Activated naive CD8-positive, alpha-beta T cell treated with anti-CD3 and anti-CD28 coated beads for 36 hours (primary cell): ENCODE results near the gene BCR. TPM values are rescaled to one million over a fixed set of nuclear protein-coding genes. Genes with fewer than 3 reads are reported as not detected.

Experiments
- DNase-seq: peaks from one replicate; pipeline ENCODE4 v3.0.0; 2021
- H3K27ac Mint-ChIP-seq: one replicate; pipeline ENCODE4 v1.8.0; 2022; ENCODE audit warnings: mild to moderate bottlenecking, moderate library complexity, mixed read lengths
- H3K27me3 Mint-ChIP-seq: one replicate; pipeline ENCODE4 v1.8.0; 2022; ENCODE audit warnings: mild to moderate bottlenecking, mixed read lengths
- H3K36me3 Mint-ChIP-seq: one replicate; pipeline ENCODE4 v1.8.0; 2021; ENCODE audit warnings: mild to moderate bottlenecking, mixed read lengths
- H3K4me1 Mint-ChIP-seq: one replicate; pipeline ENCODE4 v1.8.0; 2021; ENCODE audit warnings: mixed read lengths
- H3K4me3 Mint-ChIP-seq: one replicate; pipeline ENCODE4 v1.8.0; 2022; ENCODE audit warnings: mild to moderate bottlenecking, moderate library complexity, mixed read lengths
- H3K9me3 Mint-ChIP-seq: one replicate; pipeline ENCODE4 v1.8.0; 2022; ENCODE audit warnings: mixed read lengths
- total RNA-seq, 2 experiments: library from RNA; stranded (reverse); gene quantifications; one replicate each; pipeline ENCODE4 v1.2.3, GENCODE V29; 2021

The BCR gene
- total RNA-seq, 2 experiments from 2014 or later: 28.3 to 32.0 TPM

DNA sequence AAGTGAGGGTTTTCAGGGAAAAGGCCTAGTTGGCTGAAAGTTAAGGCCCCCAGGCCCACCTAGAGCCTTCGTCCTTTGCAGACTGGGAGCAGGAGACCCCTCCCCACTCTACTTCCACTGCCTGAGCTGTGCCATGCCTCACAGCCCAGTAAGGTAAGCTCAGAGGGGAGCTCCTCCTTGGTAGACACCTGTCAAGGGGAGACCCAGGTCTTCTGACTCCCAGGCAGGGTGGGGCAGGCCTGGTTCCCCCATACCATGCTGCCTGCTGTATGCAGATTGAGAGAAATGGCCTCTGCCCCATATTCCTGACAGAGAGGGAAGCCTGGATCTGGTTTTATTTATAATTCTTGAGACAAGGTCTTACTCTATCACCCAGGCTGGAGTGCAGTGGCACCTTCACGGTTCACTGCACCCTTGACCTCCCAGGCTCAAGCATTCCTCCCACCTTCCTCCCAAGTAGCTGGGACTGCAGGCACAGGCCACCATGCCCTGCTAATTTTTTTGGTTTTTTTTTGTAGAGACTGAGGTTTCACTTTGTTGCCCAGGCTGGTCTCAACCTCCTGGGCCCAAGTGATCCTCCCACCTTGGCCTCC, 34.3 kb upstream of the BCR start:
- Mint-ChIP-seq H3K27ac (no peak overlapping the region), H3K9me3 (no peaks in the 10 kb centered on the region), H3K4me3 (no peak overlapping the region), H3K4me1 (peaks cover 29% of the 10 kb centered on the region), H3K27me3 (no peaks in the 10 kb centered on the region), H3K36me3 (no peaks in the 10 kb centered on the region)
- no peak for DNase-seq

- no peaks in the 10 kb centered on the region for H3K27me3 Mint-ChIP-seq
- H3K27ac Mint-ChIP-seq: no peak overlapping the region
- no peaks in the 10 kb centered on the region for H3K9me3 Mint-ChIP-seq
- no peak for DNase-seq
- no peak overlapping the region for H3K4me3 Mint-ChIP-seq
- no peaks in the 10 kb centered on the region for H3K36me3 Mint-ChIP-seq
- peaks cover 24% of the 10 kb centered on the region for H3K4me1 Mint-ChIP-seq
Measured at GRCh38 chr22:23146478-23147205, 33.7 kb upstream of the BCR start.

- Mint-ChIP-seq H3K4me3 (no peak overlapping the region), H3K27ac (no peak overlapping the region), H3K36me3 (no peaks in the 10 kb centered on the region), H3K9me3 (no peaks in the 10 kb centered on the region), H3K4me1 (peaks cover 17% of the 10 kb centered on the region), H3K27me3 (no peaks in the 10 kb centered on the region)
- DNase-seq: no peak
Measured at GRCh38 chr22:23147617-23148387, 32.5 kb upstream of the BCR start.

GRCh38 chr22:23149743-23150238, 30.5 kb upstream of the BCR start:
- Mint-ChIP-seq H3K4me3 (no peak overlapping the region), H3K36me3 (no peaks in the 10 kb centered on the region), H3K27ac (no peak overlapping the region), H3K4me1 (peaks cover 20% of the 10 kb centered on the region), H3K27me3 (no peaks in the 10 kb centered on the region), H3K9me3 (no peaks in the 10 kb centered on the region)
- no peak for DNase-seq

GRCh38 chr22:23150762-23151161, 29.5 kb upstream of the BCR start:
- no peaks in the 10 kb centered on the region for H3K9me3 Mint-ChIP-seq
- H3K27ac Mint-ChIP-seq: no peak overlapping the region
- no peak overlapping the region for H3K4me3 Mint-ChIP-seq
- no peaks in the 10 kb centered on the region for H3K36me3 Mint-ChIP-seq
- H3K4me1 Mint-ChIP-seq: peaks cover 11% of the 10 kb centered on the region
- no peaks in the 10 kb centered on the region for H3K27me3 Mint-ChIP-seq
- no peak for DNase-seq

- H3K36me3 Mint-ChIP-seq: no peaks in the 10 kb centered on the region
- H3K4me3 Mint-ChIP-seq: no peak overlapping the region
- no peak for DNase-seq
- no peaks in the 10 kb centered on the region for H3K9me3 Mint-ChIP-seq
- H3K27me3 Mint-ChIP-seq: no peaks in the 10 kb centered on the region
- H3K27ac Mint-ChIP-seq: no peak overlapping the region
- peaks cover 11% of the 10 kb centered on the region for H3K4me1 Mint-ChIP-seq
Measured at GRCh38 chr22:23151827-23152226, 28.5 kb upstream of the BCR start.

- Mint-ChIP-seq H3K27me3 (no peaks in the 10 kb centered on the region), H3K9me3 (no peaks in the 10 kb centered on the region), H3K4me1 (peaks cover 11% of the 10 kb centered on the region), H3K4me3 (no peak overlapping the region), H3K27ac (peak overlapping the region; percentile 52), H3K36me3 (no peaks in the 10 kb centered on the region)
- DNase-seq: no peak
Measured at GRCh38 chr22:23152238-23153114, 27.8 kb upstream of the BCR start.

- Mint-ChIP-seq H3K27me3 (no peaks in the 10 kb centered on the region), H3K9me3 (no peaks in the 10 kb centered on the region), H3K36me3 (no peaks in the 10 kb centered on the region), H3K4me3 (no peak overlapping the region), H3K27ac (no peak overlapping the region), H3K4me1 (peaks cover 11% of the 10 kb centered on the region)
- DNase-seq: no peak
Measured at GRCh38 chr22:23153994-23154393, 26.3 kb upstream of the BCR start.

GRCh38 chr22:23154461-23154860, 25.8 kb upstream of the BCR start:
- Mint-ChIP-seq H3K9me3 (no peaks in the 10 kb centered on the region), H3K4me1 (peaks cover 11% of the 10 kb centered on the region), H3K4me3 (no peak overlapping the region), H3K36me3 (no peaks in the 10 kb centered on the region), H3K27me3 (no peaks in the 10 kb centered on the region), H3K27ac (no peak overlapping the region)
- no peak for DNase-seq

- Mint-ChIP-seq H3K36me3 (no peaks in the 10 kb centered on the region), H3K27ac (no peak overlapping the region), H3K9me3 (no peaks in the 10 kb centered on the region), H3K4me3 (no peak overlapping the region), H3K27me3 (no peaks in the 10 kb centered on the region), H3K4me1 (peaks cover 11% of the 10 kb centered on the region)
- DNase-seq: no peak
Measured at GRCh38 chr22:23155143-23155542, 25.2 kb upstream of the BCR start.

GRCh38 chr22:23155831-23156230, 24.5 kb upstream of the BCR start:
- H3K27ac Mint-ChIP-seq: no peak overlapping the region
- no peak overlapping the region for H3K4me3 Mint-ChIP-seq
- H3K9me3 Mint-ChIP-seq: no peaks in the 10 kb centered on the region
- no peak for DNase-seq
- no peaks in the 10 kb centered on the region for H3K36me3 Mint-ChIP-seq
- H3K27me3 Mint-ChIP-seq: no peaks in the 10 kb centered on the region
- peaks cover 11% of the 10 kb centered on the region for H3K4me1 Mint-ChIP-seq

GRCh38 chr22:23156286-23156685, 24.0 kb upstream of the BCR start:
- Mint-ChIP-seq H3K4me3 (no peak overlapping the region), H3K27ac (no peak overlapping the region)

GRCh38 chr22:23157560-23158515, 22.5 kb upstream of the BCR start:
- H3K9me3 Mint-ChIP-seq: no peaks in the 10 kb centered on the region
- H3K36me3 Mint-ChIP-seq: no peaks in the 10 kb centered on the region
- H3K4me3 Mint-ChIP-seq: no peak overlapping the region
- peaks cover 10% of the 10 kb centered on the region for H3K4me1 Mint-ChIP-seq
- H3K27ac Mint-ChIP-seq: no peak overlapping the region
- DNase-seq: no peak
- no peaks in the 10 kb centered on the region for H3K27me3 Mint-ChIP-seq

More at GRCh38 chr22:23156286-23156685, 24.0 kb upstream of the BCR start:
- no peaks in the 10 kb centered on the region for H3K36me3 Mint-ChIP-seq
- no peak for DNase-seq
- H3K4me1 Mint-ChIP-seq: peaks cover 11% of the 10 kb centered on the region
- H3K27me3 Mint-ChIP-seq: no peaks in the 10 kb centered on the region
- no peaks in the 10 kb centered on the region for H3K9me3 Mint-ChIP-seq
